ENCODE data around the gene NUP93. TPM values are rescaled to one million over a fixed set of nuclear protein-coding genes. Genes with fewer than 3 reads are reported as not detected.

NUP93 gene
- polyA plus RNA-seq, 1 donor (not counting 4 experiments of a cell fraction or from before 2014, with no cell fraction given) = 74.1 TPM

DNA sequence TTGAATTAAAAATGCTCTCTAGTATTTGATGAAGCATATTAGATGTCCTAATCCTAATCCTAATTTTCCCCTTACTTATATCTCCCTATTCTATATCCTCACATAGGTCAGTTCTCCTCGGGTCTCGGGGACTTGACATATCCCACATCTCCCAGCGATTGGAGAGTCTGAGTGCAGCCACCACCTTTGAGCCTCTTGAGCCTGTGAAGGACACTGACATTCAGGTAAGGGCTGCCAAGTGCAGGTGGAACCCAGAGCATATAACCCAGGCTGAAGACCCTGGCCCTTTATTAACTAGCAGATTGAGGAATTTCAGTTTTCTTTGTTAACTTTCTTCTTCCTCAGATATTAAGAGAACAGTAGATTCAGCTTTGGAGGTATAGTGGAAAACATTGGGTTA, 28.5 kb downstream of the NUP93 start:
- no peaks in the 10 kb centered on the region for H3K4me1 ChIP-seq (ENCODE audit: control insufficient read depth, extremely low read depth, insufficient read depth, low read length)
- no peaks in the 10 kb centered on the region for H3K9me1 ChIP-seq (ENCODE audit: control insufficient read depth, extremely low read depth, insufficient read depth, low read length)
- H3K9me3 ChIP-seq (ENCODE audit: control insufficient read depth, low read depth, low read length) = no peaks in the 10 kb centered on the region
- no peaks in the 10 kb centered on the region for H4K20me1 ChIP-seq (ENCODE audit: control insufficient read depth, extremely low read depth, insufficient read depth, low read length)
- no peak overlapping the region for H3K4me2 ChIP-seq (ENCODE audit: control insufficient read depth, extremely low read depth, insufficient read depth, low read depth, low read length)
- no peak for DNase-seq (ENCODE audit: low read depth, low spot score)
- TF ChIP-seq EZH2 (IDR thresholded peaks at IDR 0.05; ENCODE audit: low read length) = no peak
- TF ChIP-seq, protein P1, sequence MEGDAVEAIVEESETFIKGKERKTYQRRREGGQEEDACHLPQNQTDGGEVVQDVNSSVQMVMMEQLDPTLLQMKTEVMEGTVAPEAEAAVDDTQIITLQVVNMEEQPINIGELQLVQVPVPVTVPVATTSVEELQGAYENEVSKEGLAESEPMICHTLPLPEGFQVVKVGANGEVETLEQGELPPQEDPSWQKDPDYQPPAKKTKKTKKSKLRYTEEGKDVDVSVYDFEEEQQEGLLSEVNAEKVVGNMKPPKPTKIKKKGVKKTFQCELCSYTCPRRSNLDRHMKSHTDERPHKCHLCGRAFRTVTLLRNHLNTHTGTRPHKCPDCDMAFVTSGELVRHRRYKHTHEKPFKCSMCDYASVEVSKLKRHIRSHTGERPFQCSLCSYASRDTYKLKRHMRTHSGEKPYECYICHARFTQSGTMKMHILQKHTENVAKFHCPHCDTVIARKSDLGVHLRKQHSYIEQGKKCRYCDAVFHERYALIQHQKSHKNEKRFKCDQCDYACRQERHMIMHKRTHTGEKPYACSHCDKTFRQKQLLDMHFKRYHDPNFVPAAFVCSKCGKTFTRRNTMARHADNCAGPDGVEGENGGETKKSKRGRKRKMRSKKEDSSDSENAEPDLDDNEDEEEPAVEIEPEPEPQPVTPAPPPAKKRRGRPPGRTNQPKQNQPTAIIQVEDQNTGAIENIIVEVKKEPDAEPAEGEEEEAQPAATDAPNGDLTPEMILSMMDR (optimal IDR thresholded peaks at IDR 0.05 in 1 of 3, IDR thresholded peaks at IDR 0.05 in 1 of 3, conservative IDR thresholded peaks at IDR 0.05 in 1 of 3; ENCODE audit: extremely low read depth in 1 of 3, insufficient read depth in 2 of 3, low read length in 3 of 3) = no peak
- peaks cover 14 to 21% of the 10 kb centered on the region in 2 experiments for H3K36me3 ChIP-seq (ENCODE audit: control insufficient read depth in 2 of 2, extremely low read depth in 1 of 2, insufficient read depth in 2 of 2, low read length in 2 of 2)
- H3K79me2 ChIP-seq (ENCODE audit: control insufficient read depth, insufficient read depth, low read length) = peaks cover 32% of the 10 kb centered on the region
- no peak overlapping the region for H3K4me3 ChIP-seq (ENCODE audit: control insufficient read depth in 2 of 3, extremely low read depth in 1 of 3, insufficient read depth in 2 of 3, low read depth in 1 of 3, low read length in 3 of 3)
- H2AFZ ChIP-seq (ENCODE audit: control insufficient read depth, low read length) = no peak overlapping the region
- no peaks in the 10 kb centered on the region for H3K27me3 ChIP-seq (ENCODE audit: control insufficient read depth, extremely low read depth, insufficient read depth, low read length)
- H3K27ac ChIP-seq (ENCODE audit: control insufficient read depth, insufficient read depth, low read length) = no peak overlapping the region
- no peak overlapping the region for H3K9ac ChIP-seq (ENCODE audit: control insufficient read depth, extremely low read depth, insufficient read depth, low read length)
- dilution Hi-C loops (cut with MboI; ENCODE audit: extremely low pct_ligation_motif_present, low sequenced_read_pairs) = loop anchor here (25.0 kb wide), 1 partner anchor 104 kb away; the partner anchor contains the start of gene SLC12A3
- no peak for FAIRE-seq

DNA sequence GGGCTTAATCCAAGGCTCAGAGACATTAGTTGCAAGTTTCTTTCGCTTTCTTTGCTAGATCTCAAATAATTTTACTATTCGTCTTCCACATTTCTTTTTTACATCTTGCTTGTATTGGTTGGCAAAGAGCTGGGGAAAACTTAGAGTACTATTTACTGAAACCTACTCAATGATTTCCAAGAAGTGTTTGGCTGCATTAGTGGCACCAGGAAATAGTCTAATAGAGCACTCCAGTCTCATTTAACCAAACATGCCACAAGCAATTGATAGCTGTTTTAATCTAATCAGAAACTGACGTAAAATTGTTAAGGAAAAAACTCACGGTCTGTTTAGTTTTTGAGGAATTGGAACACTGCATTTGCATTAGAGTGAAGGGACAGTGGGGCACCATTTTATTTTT, 29.0 kb downstream of the NUP93 start:
- FAIRE-seq (no peak), DNase-seq (ENCODE audit: low read depth, low spot score) (no peak)
- Histone ChIP-seq H3K27ac (ENCODE audit: control insufficient read depth, insufficient read depth, low read length) (no peak overlapping the region), H3K4me3 (ENCODE audit: control insufficient read depth in 2 of 3, extremely low read depth in 1 of 3, insufficient read depth in 2 of 3, low read depth in 1 of 3, low read length in 3 of 3) (no peak overlapping the region), H3K4me1 (ENCODE audit: control insufficient read depth, extremely low read depth, insufficient read depth, low read length) (no peaks in the 10 kb centered on the region), H3K36me3 (ENCODE audit: control insufficient read depth in 2 of 2, extremely low read depth in 1 of 2, insufficient read depth in 2 of 2, low read length in 2 of 2) (peaks cover 14 to 21% of the 10 kb centered on the region in 2 experiments), H3K4me2 (ENCODE audit: control insufficient read depth, extremely low read depth, insufficient read depth, low read depth, low read length) (no peak overlapping the region), H3K9me3 (ENCODE audit: control insufficient read depth, low read depth, low read length) (no peaks in the 10 kb centered on the region), H3K79me2 (ENCODE audit: control insufficient read depth, insufficient read depth, low read length) (peaks cover 31% of the 10 kb centered on the region), H3K9ac (ENCODE audit: control insufficient read depth, extremely low read depth, insufficient read depth, low read length) (no peak overlapping the region), H4K20me1 (ENCODE audit: control insufficient read depth, extremely low read depth, insufficient read depth, low read length) (no peaks in the 10 kb centered on the region), H2AFZ (ENCODE audit: control insufficient read depth, low read length) (no peak overlapping the region), H3K27me3 (ENCODE audit: control insufficient read depth, extremely low read depth, insufficient read depth, low read length) (no peaks in the 10 kb centered on the region), H3K9me1 (ENCODE audit: control insufficient read depth, extremely low read depth, insufficient read depth, low read length) (no peaks in the 10 kb centered on the region)
- no peak for TF ChIP-seq EZH2 (IDR thresholded peaks at IDR 0.05; ENCODE audit: low read length)
- TF ChIP-seq, protein P1 (optimal IDR thresholded peaks at IDR 0.05 in 1 of 3, IDR thresholded peaks at IDR 0.05 in 1 of 3, conservative IDR thresholded peaks at IDR 0.05 in 1 of 3; ENCODE audit: extremely low read depth in 1 of 3, insufficient read depth in 2 of 3, low read length in 3 of 3) = no peak
- dilution Hi-C loops (cut with MboI; ENCODE audit: extremely low pct_ligation_motif_present, low sequenced_read_pairs) = loop anchor here (25.0 kb wide), 1 partner anchor 103 kb away; the partner anchor contains the start of gene SLC12A3

All from keratinocyte (primary cell).